Activated CD4-positive, CD25-positive, alpha-beta regulatory T cell treated with anti-CD3 and anti-CD28 coated beads, Interleukin-2, amount 50 U/mL, for 16 hours (primary cell): ENCODE measurements around the gene DNAH1.

Source experiments
- DNase-seq: peaks from one replicate; pipeline ENCODE4 v3.0.0-alpha.2; 2020; ENCODE audit warnings: low read depth, low spot score

Gene DNAH1

DNA sequence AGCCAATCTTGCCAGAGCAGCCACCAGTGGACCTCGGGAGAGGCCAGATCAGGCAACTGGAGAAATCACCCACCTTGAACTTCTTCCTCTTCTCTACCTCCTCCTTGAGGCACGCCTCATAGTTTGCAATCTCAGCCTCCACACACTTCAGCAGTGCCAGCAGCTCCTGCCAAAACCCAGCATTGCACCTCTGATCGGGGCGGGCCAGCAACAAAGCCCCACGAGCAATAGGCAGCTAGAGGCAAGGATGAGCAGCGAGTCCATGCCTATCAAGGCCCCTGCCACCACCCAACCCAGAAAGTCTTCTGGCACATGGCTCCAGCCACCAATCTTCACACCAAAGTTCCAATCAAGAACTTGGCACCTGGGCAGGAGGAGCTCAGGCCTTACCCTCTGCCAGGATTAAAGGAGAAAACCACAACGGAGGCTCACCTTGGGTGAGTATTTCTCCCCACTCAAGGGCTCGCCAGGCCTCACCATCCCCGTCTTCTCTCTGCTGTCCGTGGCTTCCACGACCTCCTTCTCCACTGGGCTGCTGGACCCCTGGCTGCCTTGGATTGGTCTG is 86.7 kb downstream of the DNAH1 start:
- no peak for DNase-seq

DNA sequence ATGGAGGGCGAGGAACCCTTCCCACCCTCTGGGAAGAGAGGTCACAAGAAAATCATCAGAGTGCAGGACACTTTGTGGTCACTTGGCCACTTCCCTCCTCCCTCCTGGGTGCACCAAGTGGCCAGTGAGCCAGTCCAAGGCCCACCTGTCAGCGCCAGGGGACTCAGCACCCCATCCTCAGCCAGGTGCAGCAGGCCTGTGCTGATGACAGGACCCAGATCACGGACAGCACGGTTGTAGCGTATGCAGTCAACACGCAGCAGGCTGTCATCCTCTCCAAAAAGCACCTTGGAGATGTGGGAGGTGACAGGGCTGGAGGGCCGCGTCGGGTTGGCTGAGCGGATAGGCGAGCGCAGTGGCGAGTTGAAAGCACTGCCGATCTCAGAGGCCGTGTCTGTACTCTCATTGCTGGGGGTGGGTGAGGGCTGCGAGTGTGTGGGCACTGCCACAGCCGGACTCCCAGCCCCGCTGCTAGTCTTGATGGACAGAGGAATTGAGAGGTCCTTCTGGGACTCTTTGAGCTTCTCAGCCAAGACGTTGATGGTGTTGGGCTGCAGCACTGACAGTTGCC is 87.2 kb downstream of the DNAH1 start:
- no peak for DNase-seq

GRCh38 chr3:52403955-52404354 is 87.8 kb downstream of the DNAH1 start:
- DNase-seq, result no peak

DNA sequence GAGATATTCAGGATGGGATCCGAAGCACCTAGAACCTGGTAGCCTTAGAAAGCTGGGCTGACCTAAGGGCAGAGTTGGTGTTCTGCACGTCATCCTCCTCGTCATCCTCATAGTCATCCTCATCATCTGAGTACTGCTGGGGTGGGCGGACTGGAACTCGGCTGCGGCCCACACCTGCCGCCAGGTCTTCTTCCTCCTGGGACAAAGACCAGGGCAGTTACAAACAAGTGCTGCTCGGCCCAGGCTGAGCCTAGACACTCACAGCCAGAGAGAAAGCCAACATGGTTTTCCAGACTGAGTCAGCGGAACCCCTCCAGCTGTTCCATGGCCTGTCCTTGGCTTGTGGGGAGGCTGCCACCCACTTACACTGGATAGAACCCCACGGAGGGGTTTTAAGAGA is 88.3 kb downstream of the DNAH1 start:
- DNase-seq, result no peak

- no peak for DNase-seq
Measured at GRCh38 chr3:52405066-52405465, 88.9 kb downstream of the DNAH1 start.

- DNase-seq, result no peak
Measured at GRCh38 chr3:52405601-52406110, 89.5 kb downstream of the DNAH1 start.

- no peak for DNase-seq
Measured at GRCh38 chr3:52406231-52406661, 90.1 kb downstream of the DNAH1 start.

DNA sequence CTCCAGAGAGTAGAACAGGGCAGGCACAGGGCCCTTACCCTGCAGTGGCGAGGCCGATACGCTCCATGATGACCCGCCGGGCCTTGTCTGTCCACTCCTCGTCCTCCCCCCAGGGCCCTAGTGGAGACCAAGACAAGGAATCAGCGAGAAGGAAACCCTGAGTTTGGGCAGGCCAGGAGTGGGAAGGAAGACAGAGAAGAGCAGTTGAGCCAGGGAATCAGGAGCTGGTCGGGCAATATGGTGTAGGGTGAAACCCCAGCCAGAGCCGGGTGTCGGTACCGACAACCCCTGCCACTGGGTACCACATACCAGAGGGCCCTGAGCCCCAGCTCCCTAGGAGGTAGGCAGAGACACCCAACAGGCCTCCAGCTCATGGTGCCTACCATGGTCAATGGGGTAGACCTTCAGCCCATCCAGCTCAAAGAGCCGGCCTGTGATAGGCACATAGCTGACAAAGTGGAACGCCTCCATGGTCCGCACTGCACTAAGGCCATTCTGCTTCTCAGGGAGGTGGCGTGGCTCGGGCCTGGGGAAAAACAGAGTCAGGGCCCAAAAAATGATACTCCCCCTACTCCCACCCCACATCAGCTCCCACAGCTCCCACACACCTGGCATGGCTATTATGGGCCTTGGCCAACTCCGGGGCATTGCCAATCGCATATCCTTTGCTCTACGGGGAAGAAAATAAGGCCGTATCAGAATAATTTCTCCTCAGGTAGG is 90.8 kb downstream of the DNAH1 start:
- DNase-seq, result no peak

DNA sequence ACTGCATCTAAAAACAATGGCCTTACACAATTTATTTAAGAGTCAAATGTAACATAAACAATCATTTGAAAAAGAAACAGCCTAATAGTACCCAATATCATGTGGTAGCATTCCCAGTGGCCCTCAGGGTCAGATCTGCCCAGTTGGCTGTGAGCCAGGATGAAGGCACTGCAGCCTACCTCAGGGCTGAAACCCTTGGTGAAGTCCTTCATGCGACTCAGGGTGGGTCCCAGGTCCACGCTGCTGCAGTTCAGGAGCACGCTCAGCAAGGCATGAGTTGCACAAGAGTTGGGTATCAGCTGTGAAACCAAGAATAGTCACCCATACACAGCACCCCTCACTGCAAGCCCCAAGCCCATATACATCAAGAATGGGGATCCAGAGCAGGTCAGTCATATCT is 91.7 kb downstream of the DNAH1 start:
- DNase-seq, result no peak

DNA sequence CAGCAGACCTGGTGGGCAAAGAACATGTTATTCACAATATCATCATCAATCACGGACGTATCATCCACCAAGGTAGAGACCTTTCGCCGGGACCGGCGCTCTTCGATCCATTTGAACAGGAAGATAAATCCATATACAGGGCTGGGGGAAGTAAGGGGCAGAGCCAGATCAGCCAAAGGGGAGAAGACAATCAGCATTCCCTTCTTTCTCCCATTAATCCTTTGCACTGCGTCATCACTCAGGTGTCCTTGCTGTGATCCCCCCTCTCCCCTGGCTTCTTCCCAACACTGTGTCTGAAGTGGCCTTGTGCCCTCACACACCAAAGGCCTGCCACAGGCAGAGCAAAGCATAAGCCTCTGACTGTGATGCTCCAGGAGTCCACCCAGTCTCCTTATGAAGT is 92.3 kb downstream of the DNAH1 start:
- no peak for DNase-seq

GRCh38 chr3:52415800-52416199 is 99.7 kb downstream of the DNAH1 start:
- DNase-seq, result no peak

- no peak for DNase-seq
Measured at GRCh38 chr3:52420388-52420787, 104.3 kb downstream of the DNAH1 start.

- no peak for DNase-seq
Measured at GRCh38 chr3:52422669-52423068, 106.5 kb downstream of the DNAH1 start.

- DNase-seq, result no peak
Measured at GRCh38 chr3:52423173-52423572, 107.1 kb downstream of the DNAH1 start.

DNA sequence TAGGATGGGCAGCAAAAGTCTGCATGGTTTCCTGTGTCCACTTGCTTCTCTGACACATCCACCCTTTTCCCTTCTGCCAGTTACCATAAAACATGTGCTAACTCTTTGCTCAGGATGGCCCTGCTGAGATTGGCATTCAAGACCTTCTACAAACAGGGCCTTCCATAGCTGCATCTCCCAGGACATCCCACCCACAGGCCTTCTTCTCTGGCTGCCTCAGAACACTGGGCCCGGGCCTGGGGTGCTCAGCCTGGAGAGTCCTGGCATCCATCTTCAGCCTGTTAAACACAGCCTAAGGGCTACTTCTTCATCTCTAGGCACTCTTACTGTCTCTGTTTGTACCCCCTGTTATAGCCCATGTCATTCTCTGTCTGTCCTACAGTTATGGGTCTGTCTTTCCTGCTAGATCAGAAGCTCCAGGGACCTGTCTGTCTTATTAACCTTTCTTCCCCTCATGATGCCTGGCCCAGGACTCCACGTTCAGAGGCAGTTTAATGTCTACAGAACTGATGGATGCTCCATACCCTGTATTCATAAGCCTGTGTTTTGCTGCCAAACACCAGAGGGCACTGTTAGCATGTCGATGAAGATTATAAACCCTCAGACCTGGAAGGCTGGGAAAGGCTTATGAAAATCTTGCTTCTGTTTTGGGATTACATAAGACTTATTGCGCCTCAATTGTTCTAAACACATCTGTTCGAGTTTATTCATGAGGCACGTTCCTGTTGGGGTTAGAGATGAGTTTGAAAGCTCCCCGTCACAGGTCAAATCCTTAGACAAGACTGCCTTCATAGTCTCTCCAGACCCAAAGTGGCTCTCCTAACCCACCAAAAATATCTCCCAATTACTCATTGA is 112.3 kb downstream of the DNAH1 start:
- DNase-seq, result no peak

GRCh38 chr3:52429031-52429430 is 112.9 kb downstream of the DNAH1 start:
- no peak for DNase-seq

DNA sequence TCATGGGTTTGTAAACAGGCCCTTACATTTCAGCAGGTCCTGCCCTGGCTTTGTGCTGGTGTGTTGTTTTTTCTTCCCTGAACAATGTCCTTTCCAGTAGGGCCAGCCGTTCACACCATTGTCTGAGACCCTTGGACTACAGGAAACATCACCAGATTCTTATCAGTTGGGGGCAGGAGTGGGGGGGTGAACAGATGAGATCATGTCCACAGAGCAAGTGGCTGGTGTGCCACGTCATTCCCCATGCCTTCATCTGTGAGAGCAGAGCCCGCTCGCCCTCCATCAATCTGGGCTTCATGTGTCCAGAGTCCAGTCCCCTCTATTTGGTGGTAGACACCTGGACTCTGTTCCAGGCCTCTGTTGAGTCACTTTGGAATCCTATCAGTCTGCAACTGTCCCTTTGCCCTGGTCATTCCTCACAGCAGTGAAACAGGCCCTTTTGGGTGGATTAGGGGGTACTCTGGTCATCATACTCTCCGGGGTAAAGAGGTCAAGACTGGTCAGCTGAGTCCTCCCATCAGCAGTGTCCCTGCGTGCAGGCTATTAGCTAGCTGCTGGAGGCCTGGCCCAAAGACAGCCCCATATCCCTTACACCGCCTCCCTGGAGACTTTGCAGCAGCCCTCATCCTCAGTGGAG is 113.8 kb downstream of the DNAH1 start:
- no peak for DNase-seq

DNA sequence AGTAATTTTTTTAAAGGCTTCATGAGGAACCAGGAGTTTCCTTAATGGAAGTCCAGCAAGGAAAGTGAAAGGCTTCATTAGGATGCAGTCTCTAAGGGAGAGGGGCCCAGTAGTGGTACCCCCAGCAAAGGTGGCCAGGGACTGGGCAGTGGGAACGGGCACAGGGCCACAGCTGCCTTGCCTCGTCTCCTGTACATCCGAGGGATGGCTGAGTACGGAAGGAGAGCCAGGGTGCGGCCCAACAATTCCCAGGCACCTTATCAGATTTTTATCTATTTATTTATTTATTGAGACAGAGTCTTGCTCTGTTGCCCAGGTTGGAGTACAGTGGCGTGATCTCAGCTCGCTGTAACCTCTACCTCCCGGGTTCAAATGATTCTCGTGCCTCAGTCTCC is 114.3 kb downstream of the DNAH1 start:
- no peak for DNase-seq

DNA sequence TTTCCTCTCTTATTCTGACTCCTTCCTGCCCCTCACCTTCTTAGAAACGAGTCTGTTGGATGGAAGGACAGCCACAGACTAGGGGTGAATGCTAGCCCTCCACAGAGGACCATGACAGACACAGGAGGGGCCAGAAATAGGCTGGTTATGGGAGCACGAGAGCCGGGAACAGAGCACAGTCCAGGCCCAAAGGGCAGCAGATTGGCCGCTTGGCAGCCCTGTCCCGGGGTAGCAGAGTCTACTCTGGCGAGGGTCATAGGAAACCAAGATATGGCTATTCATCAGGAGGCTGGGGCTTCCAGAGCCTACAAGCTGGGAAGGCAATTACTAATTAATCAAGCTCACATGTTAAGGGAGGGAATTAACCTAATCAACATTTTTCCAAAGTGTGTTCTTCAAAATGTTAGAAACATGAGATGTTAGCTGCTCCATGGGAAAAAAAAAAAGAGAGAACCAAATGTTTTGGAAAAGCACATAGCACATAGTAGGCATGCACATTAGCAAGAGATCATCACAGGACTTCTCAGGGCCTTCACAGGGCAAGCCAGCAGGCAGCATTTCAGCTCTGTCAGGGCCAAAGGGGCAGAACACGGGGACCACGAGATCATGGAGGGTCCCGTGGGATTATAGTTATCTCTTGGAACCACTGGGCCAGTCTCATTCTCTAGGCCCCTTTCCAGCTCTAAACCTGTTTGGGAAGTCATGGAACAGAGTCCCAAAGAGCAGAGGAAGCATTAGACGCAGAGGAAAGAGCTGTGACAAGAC is 115.5 kb downstream of the DNAH1 start:
- DNase-seq, result no peak

DNA sequence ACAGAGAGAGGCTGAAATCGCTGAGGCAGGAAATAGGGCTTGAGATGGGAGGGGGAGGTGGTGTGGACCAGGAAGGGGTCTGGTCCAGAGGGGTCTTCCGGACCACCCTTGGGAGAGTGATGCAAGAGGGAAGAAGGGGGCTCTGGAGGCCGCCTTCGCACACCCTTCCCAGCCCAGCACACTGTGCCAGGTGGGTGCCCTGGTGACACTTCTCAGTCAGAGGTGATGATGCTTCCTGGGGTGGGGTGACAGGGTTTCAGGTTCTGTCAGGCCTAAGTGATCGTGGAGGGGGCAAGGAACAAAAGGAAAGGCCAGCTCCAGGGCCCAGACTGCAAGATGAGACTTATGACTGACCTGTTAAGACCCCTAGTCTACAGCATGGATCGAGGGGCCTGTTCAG is 116.1 kb downstream of the DNAH1 start:
- no peak for DNase-seq

GRCh38 chr3:52432691-52433141 is 116.6 kb downstream of the DNAH1 start:
- DNase-seq, result no peak
